Ramos (cell line): ENCODE data around the gene GABRG3.

Experiments used
- in situ Hi-C: fragments of 300-500 bp; cut with MboI; formaldehyde crosslinking; loops from one replicate; pipeline ENCODE4 v1.14.3; 2022; ENCODE audit warnings: low sequenced_read_pairs; ENCODE audit not compliant: unreplicated experiment

GABRG3 gene

GRCh38 chr15:27583651-27584050 lies 612.7 kb downstream of the GABRG3 start:
- in situ Hi-C loops: no loop called here

- in situ Hi-C loops: no loop called here
These were observed 614.2 kb downstream of the GABRG3 start for GRCh38 chr15:27585041-27585640.

GRCh38 chr15:27587810-27588209 lies 616.8 kb downstream of the GABRG3 start:
- in situ Hi-C loops: no loop called here

GRCh38 chr15:27589260-27589659 lies 618.3 kb downstream of the GABRG3 start:
- in situ Hi-C loops: no loop called here

- in situ Hi-C loops: no loop called here
These were observed 618.8 kb downstream of the GABRG3 start for GRCh38 chr15:27589782-27590181.
